Esophagus muscularis mucosa (tissue), 3 donors: ENCODE data around the gene BCL6B.
"Not testable (repeated sequence)": the region's sequence is repeated elsewhere in the genome, so short reads cannot be mapped to it uniquely, and the experiment has no call there.

Source experiments
- CTCF ChIP-seq, 3 experiments: fragments of 200-600 bp in 2 of 3; fragments of 450-650 bp in 1 of 3; sonication (generic) in 2 of 3; IDR thresholded peaks; one replicate each; pipeline ENCODE4 v1.5.1; 2017 to 2019; ENCODE audit warnings: antibody characterized with exemption in 3 of 3, mild to moderate bottlenecking in 2 of 3, moderate library complexity in 1 of 3
- EP300 ChIP-seq: sonication (generic); formaldehyde crosslinking; IDR thresholded peaks from one replicate; pipeline ENCODE4 v1.6.1; 2017; ENCODE audit warnings: antibody characterized with exemption

- not testable (repeated sequence) for TF ChIP-seq CTCF (IDR thresholded peaks at IDR 0.05); EP300
These were observed 27.7 kb downstream of the BCL6B start for GRCh38 chr17:7050583-7050982.
